Fibroblast of villous mesenchyme (primary cell): Measurements from ENCODE around the gene WBP1. TPM values are rescaled to one million over a fixed set of nuclear protein-coding genes. Genes with fewer than 3 reads are reported as not detected.
"Not testable (repeated sequence)": the region's sequence is repeated elsewhere in the genome, so short reads cannot be mapped to it uniquely, and the experiment has no call there.

ENCODE experiments used
- DNase-seq: peaks from one replicate; pipeline ENCODE4 v3.0.0-alpha.2; 2010; ENCODE audit warnings: low read depth
- H3K4me3 ChIP-seq: 2 replicates; pipeline ENCODE4 v1.5.1; 2011; ENCODE audit warnings: low read depth, mild to moderate bottlenecking, low read length
- CTCF ChIP-seq: IDR thresholded peaks from 2 replicates; pipeline ENCODE4 v1.5.1; 2012; ENCODE audit warnings: low read depth, mild to moderate bottlenecking, low read length; ENCODE audit not compliant: insufficient read depth
- total RNA-seq: library from RNA; depleted of rRNA; stranded (reverse); fragments of >200 nt; gene quantifications from 2 replicates; pipeline ENCODE4 v1.2.3, GENCODE V29; 2012

WBP1 gene
- total RNA-seq, 1 donor = 50.5 TPM

GRCh38 chr2:74457549-74458131 lies 598 bp upstream of the WBP1 start:
- DNase-seq = no peak
- no peak for TF ChIP-seq CTCF
- peak overlapping the region; percentile 79 for H3K4me3 ChIP-seq

GRCh38 chr2:74458938-74459363 lies 713 bp downstream of the WBP1 start:
- H3K4me3 ChIP-seq = peak overlapping the region; percentile 79
- peak; percentile 37 for DNase-seq
- no peak for TF ChIP-seq CTCF

- DNase-seq = not testable (repeated sequence)
- peak overlapping the region; percentile 79 for H3K4me3 ChIP-seq
Measured at GRCh38 chr2:74459503-74460118, 1.4 kb downstream of the WBP1 start.

GRCh38 chr2:74460187-74460586 lies 1.9 kb downstream of the WBP1 start:
- DNase-seq = not testable (repeated sequence)

GRCh38 chr2:74461187-74462053 lies 3.2 kb downstream of the WBP1 start:
- no peak for DNase-seq
- H3K4me3 ChIP-seq = no peak overlapping the region
- TF ChIP-seq CTCF = peak; percentile 26

More at GRCh38 chr2:74460187-74460586, 1.9 kb downstream of the WBP1 start:
- H3K4me3 ChIP-seq = not testable (repeated sequence)

GRCh38 chr2:74462054-74462785 lies 4.0 kb downstream of the WBP1 start:
- TF ChIP-seq CTCF = no peak
- DNase-seq = no peak
- H3K4me3 ChIP-seq = no peak overlapping the region

GRCh38 chr2:74462786-74463105 lies 4.5 kb downstream of the WBP1 start:
- no peak overlapping the region for H3K4me3 ChIP-seq
- TF ChIP-seq CTCF = no peak
- DNase-seq = no peak
